WTC11 (cell line): ENCODE results near the gene DUSP5. TPM values are rescaled to one million over a fixed set of nuclear protein-coding genes. Genes with fewer than 3 reads are reported as not detected.

Experiments
- ATAC-seq: fragments of 200-7000 bp; cut with Tn5 transposase; 2 replicates; pipeline ENCODE4 v1.10.0; 2021; ENCODE audit warnings: mild to moderate bottlenecking, moderate library complexity
- CTCF ChIA-PET: fragments of 300-600 bp; sonication (Branson Sonifier 250); formaldehyde crosslinking; loops from one replicate; lab custom pipeline; 2021; ENCODE audit warnings: antibody characterized with exemption; lab: Charles Lee
- POLR2A ChIA-PET: fragments of 350-600 bp; sonication (Branson Sonifier 250); formaldehyde crosslinking; loops from one replicate; lab custom pipeline; 2021; ENCODE audit warnings: antibody characterized with exemption; lab: Charles Lee
- DNase-seq: peaks from one replicate; pipeline ENCODE4 v3.0.0; 2021; ENCODE audit warnings: low spot score
- H3K27ac Mint-ChIP-seq: 2 replicates; pipeline ENCODE4 v1.8.0; 2021; ENCODE audit warnings: mixed read lengths
- H3K27me3 Mint-ChIP-seq: 2 replicates; pipeline ENCODE4 v1.8.0; 2021; ENCODE audit warnings: low read depth, mild to moderate bottlenecking, moderate library complexity, mixed read lengths
- H3K36me3 Mint-ChIP-seq: 2 replicates; pipeline ENCODE4 v1.8.0; 2021; ENCODE audit warnings: mixed read lengths
- H3K4me1 Mint-ChIP-seq: 2 replicates; pipeline ENCODE4 v1.8.0; 2022; ENCODE audit warnings: mixed read lengths
- H3K4me3 Mint-ChIP-seq: 2 replicates; pipeline ENCODE4 v1.8.0; 2021; ENCODE audit warnings: mild to moderate bottlenecking, moderate library complexity, mixed read lengths
- H3K9me3 Mint-ChIP-seq: 2 replicates; pipeline ENCODE4 v1.8.0; 2021; ENCODE audit warnings: mixed read lengths
- AR ChIP-seq: fragments of 250-450 bp; sonication (Bioruptor Pico); IDR thresholded peaks from 2 replicates; pipeline ENCODE4 v1.9.0; 2021; ENCODE audit warnings: mild to moderate bottlenecking
- CDX4 ChIP-seq: fragments of 250-450 bp; sonication (Bioruptor Pico); IDR thresholded peaks from 2 replicates; pipeline ENCODE4 v1.9.0; 2021; ENCODE audit warnings: moderate library complexity, mild to moderate bottlenecking, inconsistent platforms, borderline replicate concordance
- CTCF ChIP-seq: fragments of 200-600 bp; IDR thresholded peaks from 2 replicates; pipeline ENCODE4 v1.8.0; 2022; ENCODE audit warnings: antibody characterized with exemption
- E2F1 ChIP-seq: sonication (generic); formaldehyde crosslinking; IDR thresholded peaks from 2 replicates; pipeline ENCODE4 v1.8.0; 2022; ENCODE audit warnings: mild to moderate bottlenecking, missing genetic modification reagents
- ETV6 ChIP-seq: sonication (generic); formaldehyde crosslinking; IDR thresholded peaks from 2 replicates; pipeline ENCODE4 v1.8.1; 2022; ENCODE audit warnings: mild to moderate bottlenecking, missing genetic modification reagents
- HMGA2 ChIP-seq: fragments of 250-450 bp; sonication (Bioruptor Pico); IDR thresholded peaks from 2 replicates; pipeline ENCODE4 v1.4.0; 2021; ENCODE audit warnings: mild to moderate bottlenecking, moderate library complexity
- JUN ChIP-seq: sonication (generic); formaldehyde crosslinking; IDR thresholded peaks from 2 replicates; pipeline ENCODE4 v1.8.0; 2023; ENCODE audit warnings: mild to moderate bottlenecking, missing genetic modification reagents
- NFYB ChIP-seq: sonication (generic); formaldehyde crosslinking; conservative IDR thresholded peaks from 2 replicates; pipeline ENCODE4 v1.8.0; 2022; ENCODE audit warnings: low read depth, missing genetic modification reagents
- PRDM15 ChIP-seq: sonication (generic); formaldehyde crosslinking; IDR thresholded peaks from 2 replicates; pipeline ENCODE4 v1.8.0; 2022; ENCODE audit warnings: missing genetic modification reagents
- RORB ChIP-seq: fragments of 250-450 bp; sonication (Bioruptor Pico); IDR thresholded peaks from 2 replicates; pipeline ENCODE4 v1.9.0; 2021; ENCODE audit warnings: mild to moderate bottlenecking
- USF2 ChIP-seq: sonication (generic); formaldehyde crosslinking; IDR thresholded peaks from 2 replicates; pipeline ENCODE4 v1.8.1; 2023; ENCODE audit warnings: mild to moderate bottlenecking, missing genetic modification reagents, moderate library complexity
- ZNF263 ChIP-seq: sonication (generic); formaldehyde crosslinking; IDR thresholded peaks from 2 replicates; pipeline ENCODE4 v1.8.1; 2022; ENCODE audit warnings: low read depth, mild to moderate bottlenecking, moderate library complexity, missing genetic modification reagents
- ZNF423 ChIP-seq: fragments of 250-450 bp; sonication (Bioruptor Pico); IDR thresholded peaks from 2 replicates; pipeline ENCODE4 v2.1.2; 2022; ENCODE audit warnings: mild to moderate bottlenecking, moderate library complexity
- ZNF532 ChIP-seq: fragments of 250-450 bp; sonication (Bioruptor Pico); IDR thresholded peaks from 2 replicates; pipeline ENCODE4 v1.9.0; 2021; ENCODE audit warnings: mild to moderate bottlenecking, borderline replicate concordance
- ZSCAN18 ChIP-seq: fragments of 250-450 bp; sonication (Bioruptor Pico); IDR thresholded peaks from 2 replicates; pipeline ENCODE4 v2.1.2; 2022; ENCODE audit warnings: mild to moderate bottlenecking, moderate library complexity
- total RNA-seq: library from RNA; stranded (reverse); gene quantifications from 3 replicates; pipeline ENCODE4 v1.2.3, GENCODE V29; 2021

Gene DUSP5
- total RNA-seq, 1 experiment from 2014 or later = 55.1 TPM

- no peak for TF ChIP-seq E2F1 (CRISPR knock-in tag)
- TF ChIP-seq HMGA2 (CRISPR knock-in tag) = no peak
- no peak for TF ChIP-seq ZNF263 (CRISPR knock-in tag)
- TF ChIP-seq AR = no peak
- no peak for TF ChIP-seq ZNF532
- no peak for TF ChIP-seq USF2
- TF ChIP-seq ETV6 (CRISPR knock-in tag) = no peak
- TF ChIP-seq NFYB (CRISPR knock-in tag) = no peak
- TF ChIP-seq ZSCAN18 = no peak
- TF ChIP-seq, all 79 proteins: peak for 0
Measured at GRCh38 chr10:110502851-110503301, 5.2 kb downstream of the DUSP5 start (continued).

- no peak overlapping the region for H3K4me3 Mint-ChIP-seq
- H3K9me3 Mint-ChIP-seq = no peaks in the 10 kb centered on the region
- H3K36me3 Mint-ChIP-seq = peaks cover 63% of the 10 kb centered on the region
- H3K27me3 Mint-ChIP-seq = peaks cover 9% of the 10 kb centered on the region; the same call in 1 of the 2 replicates
- H3K27ac Mint-ChIP-seq = no peak overlapping the region
- no peak for ATAC-seq
- no peak for DNase-seq
- peaks cover 64% of the 10 kb centered on the region for H3K4me1 Mint-ChIP-seq
- POLR2A ChIA-PET = no interaction called here
- no peak for TF ChIP-seq RORB (CRISPR knock-in tag)
- no peak for TF ChIP-seq CDX4 (CRISPR knock-in tag)
- TF ChIP-seq PRDM15 = no peak
- no peak for TF ChIP-seq JUN (CRISPR knock-in tag)
- TF ChIP-seq CTCF = no peak
- no peak for TF ChIP-seq ZNF423 (CRISPR knock-in tag)
- CTCF ChIA-PET = interaction anchor here (1.3 kb wide), 1 partner anchor 150 kb away, joined by 3 read pairs; no protein-coding TSS in a partner anchor
Measured at GRCh38 chr10:110503528-110504110, 5.9 kb downstream of the DUSP5 start.
